H7 (cell line): ENCODE results near the gene PNCK. TPM values are rescaled to one million over a fixed set of nuclear protein-coding genes. Genes with fewer than 3 reads are reported as not detected.

ENCODE experiments used
- DNase-seq: peaks from one replicate; pipeline ENCODE4 v3.0.0; 2012
- H3K27me3 ChIP-seq: 2 replicates; pipeline ENCODE4 v1.6.0; 2011; ENCODE audit warnings: mild to moderate bottlenecking, low read length; ENCODE audit not compliant: control insufficient read depth, insufficient read depth
- H3K36me3 ChIP-seq: replicated peaks from 2 replicates; pipeline ENCODE4 v1.5.1; 2011; ENCODE audit warnings: low read length; ENCODE audit not compliant: control insufficient read depth, insufficient read depth
- H3K4me3 ChIP-seq: 2 replicates; pipeline ENCODE4 v1.5.1; 2011; ENCODE audit warnings: low read depth, mild to moderate bottlenecking, control low read depth, low read length, moderate library complexity; ENCODE audit not compliant: insufficient read depth
- total RNA-seq: library from RNA; depleted of rRNA; stranded (reverse); fragments of >200 nt; shearing (Covaris generic); gene quantifications from 2 replicates; pipeline ENCODE4 v1.2.3, GENCODE V29; 2014

The PNCK gene
- total RNA-seq, 1 experiment from 2014 or later: 1.7 TPM

GRCh38 chrX:153631346-153631745 lies 42.3 kb downstream of the PNCK start:
- H3K27me3 ChIP-seq: no peaks in the 10 kb centered on the region
- DNase-seq: no peak
- no peak overlapping the region for H3K4me3 ChIP-seq
- no peaks in the 10 kb centered on the region for H3K36me3 ChIP-seq

DNA sequence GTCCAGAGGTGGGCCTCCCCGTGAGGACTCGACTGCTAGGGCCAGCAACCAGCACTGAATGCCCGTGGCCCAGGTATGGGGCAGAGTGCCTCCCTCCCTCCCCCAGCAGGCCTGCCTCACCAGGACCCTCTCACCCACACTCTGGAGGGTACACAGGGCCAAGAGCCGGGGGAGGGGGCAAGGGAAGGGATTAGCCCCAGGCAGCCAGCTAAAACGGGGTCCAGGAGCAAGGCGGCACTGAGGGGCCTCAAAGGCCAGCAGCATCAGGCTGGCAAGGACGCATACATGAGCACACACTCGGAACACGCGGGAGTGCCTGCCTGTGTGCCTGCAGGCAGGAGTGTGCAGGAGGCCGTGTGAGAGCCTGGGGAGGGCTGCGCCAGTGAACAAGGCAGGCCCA lies 44.9 kb downstream of the PNCK start:
- peak; percentile 33 for DNase-seq
- no peak overlapping the region for H3K4me3 ChIP-seq

DNA sequence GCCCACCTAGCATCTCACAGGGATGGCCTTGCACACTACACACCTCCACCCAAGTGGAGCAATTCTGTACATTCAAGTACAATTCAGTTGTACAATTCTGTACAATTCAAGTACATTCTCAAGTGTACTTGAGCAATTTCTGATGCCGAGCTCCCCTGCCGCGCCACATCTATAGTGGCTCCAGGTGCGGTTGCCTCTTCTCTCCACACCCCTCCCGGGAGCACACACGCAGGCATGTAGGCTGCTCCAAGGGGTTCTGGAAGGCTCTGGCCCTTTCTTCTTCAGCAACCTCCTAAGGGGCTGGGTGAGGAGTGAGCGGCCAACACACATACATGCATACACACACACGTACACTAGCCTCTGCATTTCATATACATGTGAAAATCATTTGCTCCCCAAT lies 45.5 kb downstream of the PNCK start:
- Histone ChIP-seq H3K36me3 (no peaks in the 10 kb centered on the region), H3K4me3 (no peak overlapping the region), H3K27me3 (no peaks in the 10 kb centered on the region)
- peak; percentile 29 for DNase-seq

More for the DNA sequence above, 44.9 kb downstream of the PNCK start:
- Histone ChIP-seq H3K36me3 (no peaks in the 10 kb centered on the region), H3K27me3 (no peaks in the 10 kb centered on the region)

- Histone ChIP-seq H3K27me3 (no peaks in the 10 kb centered on the region), H3K36me3 (no peaks in the 10 kb centered on the region), H3K4me3 (no peak overlapping the region)
- DNase-seq: peak; percentile 39
These were observed 45.9 kb downstream of the PNCK start for GRCh38 chrX:153627675-153628111.

DNA sequence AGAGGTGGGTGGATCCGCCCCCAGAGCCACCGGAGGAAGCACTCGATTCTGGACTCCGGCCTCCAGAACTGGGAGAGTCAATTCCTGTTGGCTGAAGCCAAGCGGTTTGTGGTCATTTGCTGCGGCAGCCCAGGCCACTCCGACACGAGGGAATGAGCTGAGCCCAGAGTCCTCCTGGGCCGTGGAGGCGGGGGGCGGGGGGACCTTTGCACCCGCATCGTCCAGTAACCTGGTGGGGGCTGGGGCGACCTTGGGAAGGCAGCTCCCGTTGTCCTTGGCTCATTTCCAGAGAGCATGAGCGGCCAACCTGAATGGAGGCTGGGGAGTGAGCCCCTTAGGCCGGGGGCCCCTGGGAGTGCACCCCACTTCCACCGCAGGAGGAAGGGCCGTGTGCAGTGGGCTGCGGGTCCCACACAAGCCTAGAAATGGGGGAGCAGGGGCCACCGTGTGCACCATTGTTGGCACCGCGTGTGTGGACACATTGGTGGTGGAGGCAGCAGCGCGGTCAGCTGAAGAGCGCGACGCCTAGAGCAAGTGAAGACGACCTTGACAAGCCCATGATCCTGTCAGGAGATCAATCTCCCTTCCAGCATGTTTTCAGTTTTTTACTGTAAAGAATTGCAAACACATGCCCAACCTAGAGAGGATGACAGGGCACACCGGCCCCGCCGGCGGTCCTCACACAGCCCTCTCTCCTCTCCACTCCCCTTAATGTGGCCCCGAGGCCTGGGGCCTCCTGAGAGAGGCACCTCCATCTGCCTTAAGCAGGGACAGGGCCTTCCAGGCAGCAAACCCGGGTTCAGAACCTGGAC lies 46.5 kb downstream of the PNCK start:
- peak; percentile 26 for DNase-seq
- H3K4me3 ChIP-seq: no peak overlapping the region
- no peaks in the 10 kb centered on the region for H3K36me3 ChIP-seq
- H3K27me3 ChIP-seq: no peaks in the 10 kb centered on the region

GRCh38 chrX:153626025-153626633 lies 47.5 kb downstream of the PNCK start:
- H3K4me3 ChIP-seq: no peak overlapping the region
- no peaks in the 10 kb centered on the region for H3K36me3 ChIP-seq
- DNase-seq: peak; percentile 24
- no peaks in the 10 kb centered on the region for H3K27me3 ChIP-seq

- no peak overlapping the region for H3K4me3 ChIP-seq
- H3K27me3 ChIP-seq: no peaks in the 10 kb centered on the region
- DNase-seq: peak; percentile 32
- no peaks in the 10 kb centered on the region for H3K36me3 ChIP-seq
These were observed 48.2 kb downstream of the PNCK start for GRCh38 chrX:153625271-153626024.

DNA sequence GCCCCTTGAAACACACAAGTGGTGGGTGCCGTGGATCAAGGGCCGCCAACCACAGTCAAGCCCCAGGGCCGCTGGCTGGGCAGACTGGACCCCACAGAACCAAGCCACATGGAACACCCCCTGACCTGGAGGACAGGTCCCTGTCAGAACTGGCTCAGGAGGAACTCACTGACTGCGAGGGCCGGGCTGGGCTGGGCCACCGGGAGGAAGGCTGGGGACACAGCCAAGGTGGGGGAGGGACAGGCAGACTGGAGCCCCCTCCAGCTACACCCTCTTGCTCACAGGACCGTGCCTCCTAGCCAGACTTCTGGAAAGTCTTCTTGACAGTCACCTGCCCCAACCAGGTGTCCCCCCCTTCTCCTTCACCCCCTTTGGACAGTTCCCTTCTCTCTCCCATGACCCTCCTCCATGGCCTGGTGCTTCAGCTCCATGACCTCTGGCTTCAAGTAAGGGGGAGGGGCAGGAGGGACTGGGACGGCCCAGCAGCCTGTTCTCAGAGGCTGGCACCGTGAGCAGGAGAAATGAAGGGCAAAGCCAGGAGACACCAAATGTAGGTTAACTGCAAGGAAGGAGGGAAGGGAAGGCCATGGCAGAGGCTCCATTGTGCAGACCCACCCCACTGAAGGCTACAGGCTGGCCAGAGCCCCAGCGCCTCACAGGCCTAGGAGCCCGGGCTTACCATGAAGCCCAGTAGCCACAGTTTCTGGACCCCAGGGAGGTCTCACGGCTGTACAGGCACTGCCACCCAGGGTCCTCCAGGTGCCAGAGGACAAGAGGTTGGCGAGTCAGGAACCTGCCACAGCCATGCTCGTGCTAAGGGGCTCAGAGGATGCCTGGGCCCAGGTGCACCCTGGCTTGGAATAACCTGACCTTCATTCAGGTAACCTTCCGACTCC lies 49.2 kb downstream of the PNCK start:
- no peaks in the 10 kb centered on the region for H3K36me3 ChIP-seq
- H3K4me3 ChIP-seq: no peak overlapping the region
- no peaks in the 10 kb centered on the region for H3K27me3 ChIP-seq
- no peak for DNase-seq

DNA sequence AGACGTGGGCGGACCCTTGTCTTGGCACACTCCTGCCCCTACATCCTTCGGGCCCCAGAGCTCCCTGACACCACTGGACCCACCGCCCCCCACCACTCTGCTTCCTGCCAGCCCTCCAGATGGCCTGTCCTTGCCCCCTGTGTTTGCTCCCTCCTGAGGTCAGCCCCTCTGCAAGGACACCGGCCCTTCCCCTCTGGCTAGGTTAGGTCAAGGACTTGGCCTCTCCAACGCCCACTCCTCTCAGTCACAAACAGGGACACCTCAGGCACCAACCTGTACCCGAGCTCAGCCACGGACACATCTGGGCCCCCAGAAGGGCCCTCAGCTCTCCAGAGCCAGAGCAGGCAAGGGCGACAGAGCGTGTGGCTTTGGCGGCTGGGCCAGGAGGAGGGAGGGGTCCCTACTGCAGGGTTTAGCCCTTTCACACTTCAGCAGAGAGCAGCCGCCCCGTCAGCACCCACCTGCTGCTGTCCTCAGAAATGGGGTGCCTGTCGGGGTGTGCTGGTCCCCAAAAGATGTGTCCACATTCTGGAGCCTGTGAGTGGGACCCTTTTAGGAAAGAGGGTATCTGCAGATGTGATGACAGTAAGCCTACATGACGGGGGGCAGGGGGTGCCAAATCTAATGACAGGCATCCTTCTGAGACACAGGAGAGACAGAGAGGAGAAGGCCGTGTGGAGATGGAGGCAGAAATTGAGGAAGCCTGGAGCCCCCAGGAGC lies 50.1 kb downstream of the PNCK start:
- H3K4me3 ChIP-seq: no peak overlapping the region
- H3K36me3 ChIP-seq: no peaks in the 10 kb centered on the region
- DNase-seq: peak; percentile 31
- H3K27me3 ChIP-seq: no peaks in the 10 kb centered on the region

DNA sequence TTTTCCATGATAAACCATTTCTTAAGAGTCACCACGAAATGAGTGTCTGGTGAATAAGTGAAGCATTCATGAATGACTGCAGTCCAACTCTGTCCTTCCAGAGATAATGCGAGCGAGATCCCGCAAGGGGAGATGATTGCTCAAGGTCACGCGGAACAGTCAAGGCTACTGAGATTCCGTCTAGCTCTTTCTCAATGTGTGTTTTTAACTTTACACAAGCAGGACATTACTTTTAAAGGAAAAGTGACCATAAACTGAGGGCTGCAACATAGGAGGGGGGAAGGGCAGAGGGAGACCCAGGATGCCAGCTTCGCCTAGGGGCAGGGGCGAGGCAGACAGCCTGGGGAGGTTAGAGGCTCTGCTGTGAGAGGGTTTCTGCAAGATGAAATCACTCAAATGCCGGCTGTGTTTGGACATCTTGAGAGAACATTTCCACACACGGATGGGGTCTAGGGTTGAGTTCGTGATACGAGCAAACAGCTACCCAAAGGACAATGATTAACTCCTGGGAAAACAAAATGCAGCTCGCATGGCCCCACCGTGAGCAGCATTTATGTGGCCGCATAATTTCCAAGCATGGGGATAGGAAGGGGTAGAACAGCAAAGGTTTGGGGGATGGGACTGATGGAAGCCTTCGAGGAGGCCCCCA lies 50.8 kb downstream of the PNCK start:
- DNase-seq: no peak
- Histone ChIP-seq H3K4me3 (no peak overlapping the region), H3K36me3 (no peaks in the 10 kb centered on the region)

GRCh38 chrX:153621949-153622598 lies 51.5 kb downstream of the PNCK start:
- DNase-seq: no peak
- H3K4me3 ChIP-seq: no peak overlapping the region
- peaks cover 3% of the 10 kb centered on the region; the same call in 1 of the 2 replicates for H3K27me3 ChIP-seq
- no peaks in the 10 kb centered on the region for H3K36me3 ChIP-seq

More for the DNA sequence above, 50.8 kb downstream of the PNCK start:
- H3K27me3 ChIP-seq: no peaks in the 10 kb centered on the region

DNA sequence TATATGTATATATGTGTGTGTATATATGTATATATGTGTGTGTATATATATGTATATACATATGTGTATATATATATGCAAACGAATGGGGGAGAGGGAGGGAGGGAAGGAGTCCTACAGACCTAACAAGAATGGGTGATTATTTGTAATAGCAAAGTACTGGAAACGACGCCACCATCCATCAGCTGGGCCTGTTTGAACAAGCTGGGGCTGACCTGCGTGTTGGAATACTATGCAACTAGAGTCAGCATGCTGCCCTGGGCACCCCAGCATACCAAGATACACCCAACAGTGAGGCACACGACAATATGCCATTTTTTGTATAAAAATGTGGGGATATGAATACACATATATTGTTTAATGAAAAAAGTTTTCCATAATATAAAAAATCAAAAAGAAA lies 53.0 kb downstream of the PNCK start:
- Histone ChIP-seq H3K36me3 (no peaks in the 10 kb centered on the region), H3K27me3 (peaks cover 3% of the 10 kb centered on the region; the same call in 1 of the 2 replicates), H3K4me3 (no peak overlapping the region)
- DNase-seq: no peak
